ENCODE measurements around the gene HOXC6. TPM values are rescaled to one million over a fixed set of nuclear protein-coding genes. Genes with fewer than 3 reads are reported as not detected.
A peak's percentile ranks its signal among the peaks of the same experiment; 100 is the strongest.
"Not testable (repeated sequence)": the region's sequence is repeated elsewhere in the genome, so short reads cannot be mapped to it uniquely, and the experiment has no call there.

The HOXC6 gene
- total RNA-seq, 1 experiment from 2014 or later, result 2.0 TPM

GRCh38 chr12:54041097-54041690 is 13.0 kb downstream of the HOXC6 start:
- DNase-seq (ENCODE audit: low read depth), result no peak

GRCh38 chr12:54042033-54042432 is 13.8 kb downstream of the HOXC6 start:
- not testable (repeated sequence) for DNase-seq (ENCODE audit: low read depth)

GRCh38 chr12:54042970-54043853 is 15.0 kb downstream of the HOXC6 start:
- no peak for DNase-seq (ENCODE audit: low read depth)

GRCh38 chr12:54044425-54045103 is 16.3 kb downstream of the HOXC6 start:
- DNase-seq (ENCODE audit: low read depth), result no peak

- no peak for DNase-seq (ENCODE audit: low read depth)
Measured at GRCh38 chr12:54045401-54045800, 17.2 kb downstream of the HOXC6 start.

GRCh38 chr12:54045868-54046521 is 17.8 kb downstream of the HOXC6 start:
- no peak for DNase-seq (ENCODE audit: low read depth)

- no peak for DNase-seq (ENCODE audit: low read depth)
Measured at GRCh38 chr12:54046809-54047159, 18.5 kb downstream of the HOXC6 start.

- no peak for DNase-seq (ENCODE audit: low read depth)
Measured at GRCh38 chr12:54047160-54047963, 19.1 kb downstream of the HOXC6 start.

GRCh38 chr12:54047964-54048303 is 19.7 kb downstream of the HOXC6 start:
- DNase-seq (ENCODE audit: low read depth), result no peak

- no peak for DNase-seq (ENCODE audit: low read depth)
Measured at GRCh38 chr12:54048406-54049093, 20.3 kb downstream of the HOXC6 start.

- DNase-seq (ENCODE audit: low read depth), result no peak
Measured at GRCh38 chr12:54049108-54049507, 20.9 kb downstream of the HOXC6 start.

- no peak for DNase-seq (ENCODE audit: low read depth)
Measured at GRCh38 chr12:54050482-54050810, 22.2 kb downstream of the HOXC6 start.

- no peak for DNase-seq (ENCODE audit: low read depth)
Measured at GRCh38 chr12:54051026-54051842, 23.0 kb downstream of the HOXC6 start.

GRCh38 chr12:54051874-54052437 is 23.7 kb downstream of the HOXC6 start:
- DNase-seq (ENCODE audit: low read depth), result no peak

GRCh38 chr12:54052438-54053002 is 24.3 kb downstream of the HOXC6 start:
- no peak for DNase-seq (ENCODE audit: low read depth)

- peak; percentile 68 for DNase-seq (ENCODE audit: low read depth)
Measured at GRCh38 chr12:54053003-54053750, 24.9 kb downstream of the HOXC6 start.

- peak; percentile 78 for DNase-seq (ENCODE audit: low read depth)
Measured at GRCh38 chr12:54053751-54054741, 25.8 kb downstream of the HOXC6 start, which contains the start of gene HOXC4. HOXC4 (plus strand) TSS chr12:54053835; CDS start chr12:54053923, 88 bp downstream.

Measured in Daoy (cell line).